Epithelial cell of umbilical artery (primary cell): ENCODE measurements around the gene GALNTL6. TPM values are rescaled to one million over a fixed set of nuclear protein-coding genes. Genes with fewer than 3 reads are reported as not detected.

Experiments used
- total RNA-seq: library from RNA; depleted of rRNA; stranded (reverse); fragments of >200 nt; gene quantifications from 2 replicates; pipeline ENCODE4 v1.2.3, GENCODE V29; 2014

The GALNTL6 gene
- not detected in 2 replicates for total RNA-seq

DNA sequence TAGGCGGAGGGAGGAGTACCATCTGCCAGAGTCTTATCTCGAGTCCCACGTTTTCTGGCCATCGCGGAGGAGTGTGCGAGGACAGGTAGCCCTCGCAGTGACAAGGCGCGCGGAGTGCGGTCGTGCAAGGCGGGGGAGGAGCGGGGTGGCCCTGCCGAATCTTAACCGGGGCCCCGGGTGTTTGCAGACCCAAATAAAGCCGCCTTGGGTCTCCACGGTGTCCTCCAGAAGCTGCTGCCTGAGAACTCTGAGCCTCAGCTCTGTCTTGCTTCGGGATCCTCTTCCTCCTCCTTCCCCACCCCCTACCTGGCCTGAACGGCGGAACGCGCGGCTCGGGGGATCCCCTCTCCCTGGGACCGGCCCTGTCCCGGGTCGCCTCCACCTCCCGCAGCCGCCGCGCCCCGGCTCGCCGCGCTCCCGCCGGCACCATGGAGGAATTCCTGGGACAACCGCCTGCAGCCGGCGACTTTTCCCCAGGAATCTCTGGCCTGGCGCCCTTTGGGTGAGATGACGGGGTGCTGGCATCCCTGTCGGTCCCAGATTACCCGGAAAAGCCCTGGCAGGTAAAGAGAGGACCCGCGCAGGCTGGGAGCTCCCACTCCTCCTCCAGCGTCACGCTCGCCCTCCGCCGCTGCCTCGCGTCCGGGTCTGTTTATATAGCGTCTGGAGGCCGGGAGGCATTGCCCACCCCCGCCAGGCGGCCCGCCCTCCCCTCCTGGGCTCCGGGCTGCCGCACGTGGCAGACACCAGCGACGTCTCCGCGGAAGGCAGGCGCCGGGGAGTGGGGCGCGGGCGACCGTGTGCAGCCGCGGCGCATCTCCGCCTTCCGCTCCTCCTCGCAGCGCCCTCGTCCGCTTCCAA lies at the start of gene GALNTL6:
TSS of gene GALNTL6 (plus strand) at position 740 of the 861 bp plus-strand sequence.

